Measurements from ENCODE around the gene KLK14. TPM values are rescaled to one million over a fixed set of nuclear protein-coding genes. Genes with fewer than 3 reads are reported as not detected.

The KLK14 gene
- total RNA-seq, result not detected in 2 replicates

GRCh38 chr19:51082611-51083010 is at the start of gene KLK14:
Gene KLK14 (minus strand): TSS chr19:51082887. CDS start chr19:51082614, 273 bp downstream.

GRCh38 chr19:51124729-51125128 is 42.0 kb upstream of the KLK14 start, which contains the start of gene SIGLEC9:
Gene SIGLEC9 (plus strand): TSS chr19:51124906. CDS start chr19:51124975, 69 bp downstream.

GRCh38 chr19:51108066-51108804 is 25.5 kb upstream of the KLK14 start, which contains the start of gene CTU1:
Gene CTU1 (minus strand): TSS chr19:51108409. CDS start chr19:51104569, 3,840 bp downstream.

DNA sequence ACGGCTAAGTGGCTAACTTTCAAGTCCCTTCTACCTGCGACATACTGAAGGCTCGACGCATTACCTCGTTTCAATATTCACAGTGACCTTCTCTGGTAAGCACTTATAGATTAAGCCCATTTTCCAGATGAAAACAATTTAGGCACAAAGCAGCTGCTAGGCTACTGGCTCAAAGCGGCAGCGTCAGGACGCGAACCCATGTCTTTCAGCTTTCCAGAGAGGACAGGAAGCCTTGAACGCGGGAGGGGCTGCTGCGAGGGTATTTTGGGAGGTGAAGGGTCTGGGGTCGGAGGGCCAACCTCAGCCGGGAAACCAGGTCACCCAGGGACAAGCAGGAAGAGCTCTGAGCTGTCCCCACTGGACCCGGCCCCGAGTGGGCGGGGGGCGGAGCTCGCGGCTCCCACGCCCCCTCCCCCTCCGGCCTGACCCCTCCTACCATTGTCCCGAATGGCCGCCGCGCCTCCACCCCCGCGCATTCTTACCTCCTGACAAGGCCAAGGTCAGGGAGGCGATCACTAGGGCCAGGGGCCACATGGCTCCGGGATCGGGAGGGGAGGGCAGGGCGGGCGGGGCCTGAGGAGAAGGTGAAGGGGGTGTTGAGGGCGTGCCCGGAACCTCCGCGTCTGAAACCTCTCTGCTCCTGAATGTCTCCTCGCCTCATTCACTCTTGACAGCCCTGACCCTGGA is 18.0 kb downstream of the KLK14 start, which contains the start of gene KLK13:
KLK13 (minus strand) TSS at position 559 of the 687 bp plus-strand sequence; CDS start at position 534, 25 bp downstream.

GRCh38 chr19:51034704-51035103 is 48.0 kb downstream of the KLK14 start, which contains the start of gene KLK12:
Gene KLK12 (minus strand): TSS chr19:51035002. CDS start chr19:51034621, 381 bp downstream.

Other genes starting within 250 kb of the KLK14 start
- gene KLK15, start 249.3 kb downstream of the KLK14 start, total RNA-seq, result not detected in 2 replicates
- gene KLK3, start 228.0 kb downstream of the KLK14 start, total RNA-seq, result not detected in 2 replicates
- not detected in 2 replicates for gene KLK2, start 209.4 kb downstream of the KLK14 start, total RNA-seq
- gene KLK4, start 171.5 kb downstream of the KLK14 start, total RNA-seq, result not detected in 2 replicates
- not detected in 2 replicates for gene KLK5, start 129.8 kb downstream of the KLK14 start, total RNA-seq
- gene KLK6, start 113.3 kb downstream of the KLK14 start, total RNA-seq, result not detected in 2 replicates
- gene KLK7, start 99.0 kb downstream of the KLK14 start, total RNA-seq, result not detected in 2 replicates
- gene KLK8, start 81.3 kb downstream of the KLK14 start, total RNA-seq, result not detected in 2 replicates
- gene KLK10, start 63.2 kb downstream of the KLK14 start, total RNA-seq, result not detected in 2 replicates
- not detected in 2 replicates for gene KLK11, start 56.3 kb downstream of the KLK14 start, total RNA-seq
- not detected in 2 replicates for gene KLK12, start 47.9 kb downstream of the KLK14 start, total RNA-seq
- not detected in 2 replicates for gene KLK13, start 17.8 kb downstream of the KLK14 start, total RNA-seq
- gene CTU1, start 25.5 kb upstream of the KLK14 start, total RNA-seq, result 3.4 and 3.5 TPM in 2 replicates
- not detected in 2 replicates for gene SIGLEC9, start 42.0 kb upstream of the KLK14 start, total RNA-seq
- not detected in 2 replicates for gene SIGLEC7, start 59.4 kb upstream of the KLK14 start, total RNA-seq
- gene CD33, start 142.2 kb upstream of the KLK14 start, total RNA-seq, result not detected in 2 replicates
- not detected in 2 replicates for gene SIGLECL1, start 168.2 kb upstream of the KLK14 start, total RNA-seq
- gene IGLON5, start 228.8 kb upstream of the KLK14 start, total RNA-seq, result not detected in 2 replicates